ENCODE results near the gene VPS45. TPM values are rescaled to one million over a fixed set of nuclear protein-coding genes. Genes with fewer than 3 reads are reported as not detected.

Gene VPS45
- total RNA-seq, 2 experiments from 2014 or later: 19.4 to 22.8 TPM

GRCh38 chr1:150068109-150068435 is 496 bp downstream of the VPS45 start:
- ATAC-seq: no peak

DNA sequence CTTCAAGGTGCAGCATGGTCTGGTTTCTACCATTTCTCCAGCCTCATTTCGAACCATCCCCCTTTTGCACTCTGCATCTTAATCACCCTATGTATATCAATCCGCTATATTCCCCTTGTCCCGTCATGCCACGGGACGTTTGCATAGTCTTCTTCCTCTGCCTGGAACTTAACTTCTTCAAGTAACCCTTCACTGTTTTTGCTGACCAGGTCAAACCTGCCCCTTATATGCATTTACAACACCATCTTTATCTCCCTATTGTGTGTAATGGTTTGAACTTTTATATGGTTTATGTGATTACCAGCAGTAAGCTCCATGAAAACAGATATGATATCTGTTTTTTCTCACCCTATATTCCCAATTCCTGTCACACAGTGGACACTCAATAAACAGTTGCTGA is 2.3 kb downstream of the VPS45 start:
- Mint-ChIP-seq H3K27ac (peak overlapping the region; percentile 28), H3K4me3 (no peak overlapping the region), H3K4me1 (ENCODE audit: low read depth) (peaks cover 27% of the 10 kb centered on the region), H3K36me3 (ENCODE audit: low read depth) (peaks cover 25% of the 10 kb centered on the region), H3K27me3 (no peaks in the 10 kb centered on the region), H3K9me3 (no peaks in the 10 kb centered on the region)
- DNase-seq (no peak), ATAC-seq (no peak)
- ChIA-PET POLR2A (no interaction called here), CTCF (interaction anchor here (1.0 to 3.1 kb wide), 3 partner anchors 96 to 117 kb away, joined by 3 to 16 read pairs (median 3); no protein-coding TSS in a partner anchor)
- intact Hi-C loops (cut with micrococcal nuclease): no loop called here
- TF ChIP-seq, protein P1, sequence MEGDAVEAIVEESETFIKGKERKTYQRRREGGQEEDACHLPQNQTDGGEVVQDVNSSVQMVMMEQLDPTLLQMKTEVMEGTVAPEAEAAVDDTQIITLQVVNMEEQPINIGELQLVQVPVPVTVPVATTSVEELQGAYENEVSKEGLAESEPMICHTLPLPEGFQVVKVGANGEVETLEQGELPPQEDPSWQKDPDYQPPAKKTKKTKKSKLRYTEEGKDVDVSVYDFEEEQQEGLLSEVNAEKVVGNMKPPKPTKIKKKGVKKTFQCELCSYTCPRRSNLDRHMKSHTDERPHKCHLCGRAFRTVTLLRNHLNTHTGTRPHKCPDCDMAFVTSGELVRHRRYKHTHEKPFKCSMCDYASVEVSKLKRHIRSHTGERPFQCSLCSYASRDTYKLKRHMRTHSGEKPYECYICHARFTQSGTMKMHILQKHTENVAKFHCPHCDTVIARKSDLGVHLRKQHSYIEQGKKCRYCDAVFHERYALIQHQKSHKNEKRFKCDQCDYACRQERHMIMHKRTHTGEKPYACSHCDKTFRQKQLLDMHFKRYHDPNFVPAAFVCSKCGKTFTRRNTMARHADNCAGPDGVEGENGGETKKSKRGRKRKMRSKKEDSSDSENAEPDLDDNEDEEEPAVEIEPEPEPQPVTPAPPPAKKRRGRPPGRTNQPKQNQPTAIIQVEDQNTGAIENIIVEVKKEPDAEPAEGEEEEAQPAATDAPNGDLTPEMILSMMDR (IDR thresholded peaks at IDR 0.05): no peak

More at GRCh38 chr1:150068109-150068435, 496 bp downstream of the VPS45 start:
- Mint-ChIP-seq H3K27ac (peak overlapping the region; percentile 98), H3K9me3 (no peaks in the 10 kb centered on the region), H3K27me3 (no peaks in the 10 kb centered on the region), H3K36me3 (ENCODE audit: low read depth) (peaks cover 17% of the 10 kb centered on the region), H3K4me1 (ENCODE audit: low read depth) (peaks cover 27% of the 10 kb centered on the region), H3K4me3 (peak overlapping the region; percentile 96)
- POLR2A ChIA-PET: interaction anchor here (0.7 to 6.0 kb wide), 17 partner anchors 9 to 224 kb away, joined by 3 to 48 read pairs (median 3); partner anchors contain the start of gene OTUD7B
- intact Hi-C loops (cut with micrococcal nuclease): no loop called here
- TF ChIP-seq, protein P1 (IDR thresholded peaks at IDR 0.05): no peak
- CTCF ChIA-PET: interaction anchor here (0.9 to 3.1 kb wide), 8 partner anchors 9 to 188 kb away, joined by 3 to 19 read pairs (median 6); a partner anchor contains a TSS
- DNase-seq: no peak

GRCh38 chr1:150072959-150073358 is 5.4 kb downstream of the VPS45 start:
- ChIA-PET POLR2A (interaction anchor here (0.7 to 1.1 kb wide), 4 partner anchors 87 to 106 kb away, joined by 3 to 5 read pairs (median 3); no protein-coding TSS in a partner anchor), CTCF (interaction anchor here (0.6 to 5.2 kb wide), 23 partner anchors 9 to 182 kb away, joined by 3 to 118 read pairs (median 4); partner anchors contain the start of gene PLEKHO1)
- H3K9me3 Mint-ChIP-seq: no peaks in the 10 kb centered on the region
- H3K27ac Mint-ChIP-seq: no peak overlapping the region
- intact Hi-C loops (cut with micrococcal nuclease): loop anchor here (2.0 kb wide), 1 partner anchor 96 kb away; no protein-coding TSS in a partner anchor
- DNase-seq (no peak), ATAC-seq (peak; percentile 51)
- H3K4me3 Mint-ChIP-seq: no peak overlapping the region
- peaks cover 41% of the 10 kb centered on the region for H3K36me3 Mint-ChIP-seq (ENCODE audit: low read depth)
- no peaks in the 10 kb centered on the region for H3K27me3 Mint-ChIP-seq
- H3K4me1 Mint-ChIP-seq (ENCODE audit: low read depth): peaks cover 27% of the 10 kb centered on the region
- TF ChIP-seq, protein P1 (IDR thresholded peaks at IDR 0.05): peak; percentile 62

DNA sequence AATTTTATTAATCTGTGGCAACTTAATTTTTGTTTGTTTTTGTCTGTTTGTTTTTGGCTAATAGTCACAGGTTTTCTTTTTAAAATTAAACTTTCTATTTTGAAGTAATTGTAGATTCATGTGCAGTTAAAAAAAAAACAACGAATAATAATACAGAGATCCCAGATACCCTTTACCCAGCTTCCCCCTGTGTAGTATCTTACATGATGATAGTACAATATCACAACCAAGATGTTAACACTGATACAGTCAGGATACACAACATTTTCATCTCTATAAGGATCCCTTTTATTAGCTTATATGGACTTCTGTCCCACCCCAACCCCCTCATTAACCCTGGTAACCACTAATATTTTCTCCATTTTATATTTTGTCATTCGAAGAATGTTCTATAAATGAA is 5.9 kb downstream of the VPS45 start:
- peaks cover 40% of the 10 kb centered on the region for H3K36me3 Mint-ChIP-seq (ENCODE audit: low read depth)
- H3K27me3 Mint-ChIP-seq: no peaks in the 10 kb centered on the region
- no peak overlapping the region for H3K27ac Mint-ChIP-seq
- no peak for DNase-seq
- ChIA-PET CTCF (interaction anchor here (0.6 to 5.2 kb wide), 24 partner anchors 10 to 182 kb away, joined by 3 to 118 read pairs (median 4); partner anchors contain the start of gene PLEKHO1), POLR2A (interaction anchor here (0.6 to 1.1 kb wide), 6 partner anchors 36 to 105 kb away, joined by 3 to 5 read pairs (median 3); no protein-coding TSS in a partner anchor)
- ATAC-seq: no peak
- H3K9me3 Mint-ChIP-seq: no peaks in the 10 kb centered on the region
- intact Hi-C loops (cut with micrococcal nuclease): loop anchor here (2.0 kb wide), 1 partner anchor 95 kb away; no protein-coding TSS in a partner anchor
- peaks cover 21% of the 10 kb centered on the region for H3K4me1 Mint-ChIP-seq (ENCODE audit: low read depth)
- TF ChIP-seq, protein P1 (IDR thresholded peaks at IDR 0.05): no peak
- no peak overlapping the region for H3K4me3 Mint-ChIP-seq

DNA sequence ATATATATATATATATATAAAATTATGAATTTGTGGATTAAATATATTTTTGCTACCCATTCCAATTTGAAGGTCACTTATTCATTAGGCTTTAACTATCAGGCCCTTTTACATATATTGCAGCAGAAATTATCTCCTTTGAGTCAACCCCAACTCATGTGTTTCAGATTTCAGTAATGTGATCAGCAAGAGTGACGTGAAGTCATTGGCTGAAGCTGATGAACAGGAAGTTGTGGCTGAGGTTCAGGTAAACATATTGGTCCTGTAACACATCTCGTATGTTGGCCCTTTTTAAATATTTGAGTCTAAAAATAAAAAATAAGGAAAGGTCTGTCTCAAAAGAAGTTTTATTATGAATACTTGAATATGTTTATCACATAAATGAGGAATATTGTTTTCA is 8.5 kb downstream of the VPS45 start:
- H3K9me3 Mint-ChIP-seq: no peaks in the 10 kb centered on the region
- no peaks in the 10 kb centered on the region for H3K27me3 Mint-ChIP-seq
- no peak overlapping the region for H3K27ac Mint-ChIP-seq
- H3K4me3 Mint-ChIP-seq: no peak overlapping the region
- ChIA-PET CTCF (interaction anchor here (1.0 to 5.2 kb wide), 4 partner anchors 12 to 111 kb away, joined by 3 to 118 read pairs (median 55); no protein-coding TSS in a partner anchor), POLR2A (no interaction called here)
- H3K4me1 Mint-ChIP-seq (ENCODE audit: low read depth): peaks cover 9% of the 10 kb centered on the region
- H3K36me3 Mint-ChIP-seq (ENCODE audit: low read depth): peaks cover 33% of the 10 kb centered on the region
- TF ChIP-seq, protein P1 (IDR thresholded peaks at IDR 0.05): no peak
- no peak for ATAC-seq
- intact Hi-C loops (cut with micrococcal nuclease): no loop called here
- DNase-seq: no peak
